Liver (tissue), 3 donors: Measurements from ENCODE around the gene TMEM97.
"Not testable (repeated sequence)": the region's sequence is repeated elsewhere in the genome, so short reads cannot be mapped to it uniquely, and the experiment has no call there.

Experiments
- CTCF ChIP-seq: fragments of 150-350 bp; IDR thresholded peaks from 2 replicates; pipeline ENCODE4 v1.5.1; 2017; ENCODE audit warnings: improper control_type of control experiment, low read depth, low read length; ENCODE audit not compliant: missing input control
- EGR1 ChIP-seq, 2 donors: IDR thresholded peaks; 2 replicates each; pipeline ENCODE4 v1.6.1; 2016 to 2018; ENCODE audit warnings: antibody characterized with exemption in 2 of 2, low read depth in 2 of 2
- GABPA ChIP-seq, 2 donors: IDR thresholded peaks in 1 of 2; conservative IDR thresholded peaks in 1 of 2; 2 replicates each; pipeline ENCODE4 v1.6.1; 2016; ENCODE audit warnings: antibody characterized with exemption in 2 of 2, mild to moderate bottlenecking in 1 of 2, moderate library complexity in 1 of 2
- HNF4A ChIP-seq, 2 donors: conservative IDR thresholded peaks; 2 replicates each; pipeline ENCODE4 v1.6.1; 2016; ENCODE audit warnings: antibody characterized with exemption in 2 of 2, mild to moderate bottlenecking in 2 of 2
- RAD21 ChIP-seq, 2 donors: IDR thresholded peaks; 2 replicates each; pipeline ENCODE4 v1.6.1; 2016; ENCODE audit warnings: antibody characterized with exemption in 2 of 2, mild to moderate bottlenecking in 2 of 2
- REST ChIP-seq: IDR thresholded peaks from 2 replicates; pipeline ENCODE4 v1.6.1; 2016; ENCODE audit warnings: antibody characterized with exemption, mild to moderate bottlenecking
- RXRA ChIP-seq, 2 donors: IDR thresholded peaks; 2 replicates each; pipeline ENCODE4 v1.6.1; 2017 to 2018; ENCODE audit warnings: antibody characterized with exemption in 2 of 2, mild to moderate bottlenecking in 1 of 2
- SP1 ChIP-seq: IDR thresholded peaks from 2 replicates; pipeline ENCODE4 v1.6.1; 2018; ENCODE audit warnings: antibody characterized with exemption, mild to moderate bottlenecking
- TAF1 ChIP-seq: conservative IDR thresholded peaks from 2 replicates; pipeline ENCODE4 v1.6.1; 2016; ENCODE audit warnings: antibody characterized with exemption, mild to moderate bottlenecking
- YY1 ChIP-seq: IDR thresholded peaks from 2 replicates; pipeline ENCODE4 v1.6.1; 2016; ENCODE audit warnings: antibody characterized with exemption, mild to moderate bottlenecking
- TF ChIP-seq, protein P1 (sequence below): IDR thresholded peaks from 2 replicates; pipeline ENCODE4 v1.6.1; 2016; ENCODE audit warnings: antibody characterized with exemption
- donor health status: healthy.
- donor health status: healthy.

DNA sequence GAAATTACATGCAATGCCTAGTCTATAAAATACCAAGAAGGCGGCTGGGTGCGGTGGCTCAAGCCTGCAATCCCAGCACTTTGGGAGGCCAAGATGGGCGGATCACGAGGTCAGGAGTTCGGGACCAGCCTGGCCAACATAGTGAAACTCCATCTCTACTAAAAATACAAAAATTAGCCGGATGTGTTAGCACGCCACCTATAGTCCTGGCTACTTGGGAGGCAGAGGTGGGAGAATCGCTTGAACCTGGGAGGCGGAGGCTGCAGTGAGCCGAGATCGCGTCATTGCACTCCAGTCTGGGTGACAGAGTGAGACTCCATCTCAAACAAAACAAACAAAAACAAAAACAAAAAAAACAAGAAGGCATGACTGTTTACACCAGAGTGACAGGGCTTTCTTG, 26.1 kb upstream of the TMEM97 start:
- TF ChIP-seq EGR1 (IDR thresholded peaks at IDR 0.05; ENCODE audit: low read depth in 2 of 2); CTCF; TAF1; REST; YY1; RAD21 (IDR thresholded peaks at IDR 0.05); HNF4A (conservative IDR thresholded peaks at IDR 0.05); RXRA (IDR thresholded peaks at IDR 0.05); SP1; GABPA (IDR thresholded peaks at IDR 0.05 in 1 of 2, conservative IDR thresholded peaks at IDR 0.05 in 1 of 2): not testable (repeated sequence)
- TF ChIP-seq, protein P1, sequence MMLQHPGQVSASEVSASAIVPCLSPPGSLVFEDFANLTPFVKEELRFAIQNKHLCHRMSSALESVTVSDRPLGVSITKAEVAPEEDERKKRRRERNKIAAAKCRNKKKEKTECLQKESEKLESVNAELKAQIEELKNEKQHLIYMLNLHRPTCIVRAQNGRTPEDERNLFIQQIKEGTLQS: not testable (repeated sequence)
